DND-41 (cell line): ENCODE data around the gene FCRLA.

ENCODE experiments used
- ATAC-seq: fragments of 200-7000 bp; cut with Tn5 transposase; 3 replicates; pipeline ENCODE4 v1.9.1; 2021; ENCODE audit warnings: low read depth; ENCODE audit not compliant: insufficient read depth
- DNase-seq: peaks from one replicate; pipeline ENCODE4 v3.0.0-alpha.2; 2020
- H2AFZ ChIP-seq: 2 replicates; pipeline ENCODE4 v1.6.0; 2012; ENCODE audit warnings: low read depth, low read length
- H3K27ac ChIP-seq: 2 replicates; pipeline ENCODE4 v1.5.1; 2012; ENCODE audit warnings: low read length, inconsistent platforms
- H3K27me3 ChIP-seq: fragments of 200-600 bp; sonication (generic); 2 replicates; pipeline ENCODE4 v1.6.0; 2012; ENCODE audit warnings: low read length, mild to moderate bottlenecking, inconsistent platforms; ENCODE audit not compliant: insufficient read depth, poor library complexity
- H3K36me3 ChIP-seq: 2 replicates; pipeline ENCODE4 v1.5.1; 2012; ENCODE audit warnings: low read length, inconsistent platforms; ENCODE audit not compliant: insufficient read depth
- H3K4me1 ChIP-seq: 2 replicates; pipeline ENCODE4 v1.5.1; 2012; ENCODE audit warnings: mild to moderate bottlenecking, low read length; ENCODE audit not compliant: insufficient read depth
- H3K4me2 ChIP-seq: 2 replicates; pipeline ENCODE4 v1.6.0; 2012; ENCODE audit warnings: mild to moderate bottlenecking, moderate library complexity, low read length, inconsistent platforms; ENCODE audit not compliant: insufficient read depth
- H3K4me3 ChIP-seq, 2 experiments: fragments of 200-600 bp in 1 of 2; shearing (Covaris generic) in 1 of 2; 2 replicates each; pipeline ENCODE4 v1.5.1; 2012 to 2016; ENCODE audit warnings: inconsistent platforms in 2 of 2, low read length in 2 of 2, mild to moderate bottlenecking in 2 of 2, low read depth in 1 of 2, moderate library complexity in 1 of 2
- H3K79me2 ChIP-seq: 2 replicates; pipeline ENCODE4 v1.6.0; 2012; ENCODE audit warnings: low read length, inconsistent platforms; ENCODE audit not compliant: insufficient read depth
- H3K9ac ChIP-seq: 2 replicates; pipeline ENCODE4 v1.6.0; 2012; ENCODE audit warnings: low read depth, mild to moderate bottlenecking, inconsistent platforms, low read length, moderate library complexity
- H3K9me3 ChIP-seq: 2 replicates; pipeline ENCODE4 v1.5.1; 2012; ENCODE audit warnings: low read length, moderate library complexity, mild to moderate bottlenecking, inconsistent platforms; ENCODE audit not compliant: insufficient read depth, severe bottlenecking
- H4K20me1 ChIP-seq: 2 replicates; pipeline ENCODE4 v1.6.0; 2012; ENCODE audit warnings: low read length; ENCODE audit not compliant: insufficient read depth
- CTCF ChIP-seq: IDR thresholded peaks from 2 replicates; pipeline ENCODE4 v1.5.1; 2012; ENCODE audit warnings: borderline replicate concordance, low read length, moderate library complexity, mild to moderate bottlenecking; ENCODE audit not compliant: poor library complexity, severe bottlenecking; ENCODE audit errors: extremely low read depth
- EZH2 ChIP-seq: IDR thresholded peaks from 3 replicates; pipeline ENCODE4 v1.6.1; 2012; ENCODE audit warnings: borderline replicate concordance, low read depth, mild to moderate bottlenecking, moderate library complexity, low read length, inconsistent platforms; ENCODE audit not compliant: severe bottlenecking

FCRLA gene

GRCh38 chr1:161705537-161705936 is 1.5 kb upstream of the FCRLA start:
- Histone ChIP-seq H3K36me3 (no peaks in the 10 kb centered on the region), H4K20me1 (no peaks in the 10 kb centered on the region), H3K79me2 (no peaks in the 10 kb centered on the region), H3K27me3 (peaks cover 15% of the 10 kb centered on the region), H3K9ac (no peak overlapping the region), H3K9me3 (no peaks in the 10 kb centered on the region), H3K4me2 (no peak overlapping the region), H3K4me3 (no peak overlapping the region), H3K4me1 (no peaks in the 10 kb centered on the region), H2AFZ (no peak overlapping the region), H3K27ac (no peak overlapping the region)
- no peak for ATAC-seq
- no peak for DNase-seq
- TF ChIP-seq EZH2 (no peak), CTCF (no peak)

- Histone ChIP-seq H3K27me3 (peaks cover 15% of the 10 kb centered on the region), H3K4me2 (no peak overlapping the region), H3K4me3 (no peak overlapping the region), H4K20me1 (no peaks in the 10 kb centered on the region), H3K79me2 (no peaks in the 10 kb centered on the region), H3K4me1 (no peaks in the 10 kb centered on the region), H3K36me3 (no peaks in the 10 kb centered on the region), H3K9ac (no peak overlapping the region), H3K27ac (no peak overlapping the region), H3K9me3 (no peaks in the 10 kb centered on the region), H2AFZ (no peak overlapping the region)
- TF ChIP-seq CTCF (no peak), EZH2 (no peak)
- ATAC-seq (no peak), DNase-seq (no peak)
These were observed 932 bp upstream of the FCRLA start for GRCh38 chr1:161706113-161706481.

- Histone ChIP-seq H3K27me3 (peaks cover 18% of the 10 kb centered on the region), H3K79me2 (no peaks in the 10 kb centered on the region), H3K9me3 (no peaks in the 10 kb centered on the region), H3K27ac (no peak overlapping the region), H3K4me1 (no peaks in the 10 kb centered on the region), H2AFZ (no peak overlapping the region), H3K4me3 (no peak overlapping the region), H4K20me1 (no peaks in the 10 kb centered on the region), H3K9ac (no peak overlapping the region), H3K4me2 (no peak overlapping the region), H3K36me3 (no peaks in the 10 kb centered on the region)
- DNase-seq: no peak
- TF ChIP-seq CTCF: no peak
- no peak for TF ChIP-seq EZH2
- no peak for ATAC-seq
These were observed 474 bp downstream of the FCRLA start for GRCh38 chr1:161707503-161707902.

- no peak for TF ChIP-seq CTCF
- TF ChIP-seq EZH2: no peak
- Histone ChIP-seq H3K36me3 (no peaks in the 10 kb centered on the region), H3K4me3 (no peak overlapping the region), H3K9ac (no peak overlapping the region), H3K27ac (no peak overlapping the region), H3K4me1 (no peaks in the 10 kb centered on the region), H3K4me2 (no peak overlapping the region), H3K9me3 (no peaks in the 10 kb centered on the region), H3K79me2 (no peaks in the 10 kb centered on the region), H4K20me1 (no peaks in the 10 kb centered on the region), H3K27me3 (peaks cover 22% of the 10 kb centered on the region), H2AFZ (no peak overlapping the region)
- ATAC-seq (no peak), DNase-seq (no peak)
These were observed 2.3 kb downstream of the FCRLA start for GRCh38 chr1:161709373-161709772.
